Thoracic aorta endothelial cell (primary cell): Measurements from ENCODE around the gene SNX17. TPM values are rescaled to one million over a fixed set of nuclear protein-coding genes. Genes with fewer than 3 reads are reported as not detected.

Experiments used
- total RNA-seq: library from RNA; depleted of rRNA; stranded (reverse); fragments of >200 nt; gene quantifications from 2 replicates; pipeline ENCODE4 v1.2.3, GENCODE V29; 2012

SNX17 gene
- total RNA-seq: 106 and 126 TPM in 2 replicates

DNA sequence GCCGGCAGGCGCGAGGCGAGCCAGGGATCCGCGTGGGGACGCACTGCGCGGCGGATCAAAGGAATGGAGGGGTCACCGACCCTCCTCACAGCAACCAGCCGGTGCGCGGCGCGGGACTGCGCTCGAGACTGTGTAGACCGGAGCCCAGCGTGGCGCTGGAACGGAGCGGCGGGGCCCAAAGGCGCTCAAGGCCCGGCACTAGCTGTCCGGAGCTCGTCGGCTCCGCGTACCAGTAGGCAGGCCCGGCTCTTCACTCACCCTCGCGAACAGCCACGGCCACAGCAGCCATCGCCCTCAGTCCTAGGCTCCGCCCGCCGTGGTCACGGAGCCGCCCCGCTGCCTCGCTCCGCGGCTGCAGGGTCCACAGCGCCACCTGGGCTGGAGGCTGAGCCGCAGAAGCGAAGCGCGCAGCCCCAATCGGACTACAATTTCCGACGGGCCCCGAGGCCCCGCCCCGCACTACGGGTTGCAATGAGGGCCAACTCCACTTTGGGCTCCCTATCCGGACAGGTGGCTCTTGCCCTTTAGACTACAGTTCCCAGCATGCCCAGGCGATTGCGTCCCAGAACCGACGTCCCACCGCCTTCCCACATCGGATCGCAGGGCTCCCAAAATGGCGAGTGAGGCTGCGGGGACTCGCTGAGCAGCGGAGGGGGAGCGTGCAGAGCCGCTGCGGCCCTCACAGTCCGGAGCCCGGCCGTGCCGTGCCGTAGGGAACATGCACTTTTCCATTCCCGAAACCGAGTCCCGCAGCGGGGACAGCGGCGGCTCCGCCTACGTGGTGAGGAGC lies at the start of gene SNX17, which contains the start of gene EIF2B4:
Gene SNX17 (plus strand): TSS at position 591 of the 790 bp plus-strand sequence. CDS start 128 bp downstream, at position 719.
Gene EIF2B4 (minus strand): TSS at position 313 of the 790 bp plus-strand sequence. CDS start 24 bp downstream, at position 289.

GRCh38 chr2:27322766-27323595 lies 47.4 kb upstream of the SNX17 start, which contains the start of gene MPV17:
TSS of gene MPV17 (minus strand) at chr2:27323097. CDS start at chr2:27322517, 580 bp downstream.

DNA sequence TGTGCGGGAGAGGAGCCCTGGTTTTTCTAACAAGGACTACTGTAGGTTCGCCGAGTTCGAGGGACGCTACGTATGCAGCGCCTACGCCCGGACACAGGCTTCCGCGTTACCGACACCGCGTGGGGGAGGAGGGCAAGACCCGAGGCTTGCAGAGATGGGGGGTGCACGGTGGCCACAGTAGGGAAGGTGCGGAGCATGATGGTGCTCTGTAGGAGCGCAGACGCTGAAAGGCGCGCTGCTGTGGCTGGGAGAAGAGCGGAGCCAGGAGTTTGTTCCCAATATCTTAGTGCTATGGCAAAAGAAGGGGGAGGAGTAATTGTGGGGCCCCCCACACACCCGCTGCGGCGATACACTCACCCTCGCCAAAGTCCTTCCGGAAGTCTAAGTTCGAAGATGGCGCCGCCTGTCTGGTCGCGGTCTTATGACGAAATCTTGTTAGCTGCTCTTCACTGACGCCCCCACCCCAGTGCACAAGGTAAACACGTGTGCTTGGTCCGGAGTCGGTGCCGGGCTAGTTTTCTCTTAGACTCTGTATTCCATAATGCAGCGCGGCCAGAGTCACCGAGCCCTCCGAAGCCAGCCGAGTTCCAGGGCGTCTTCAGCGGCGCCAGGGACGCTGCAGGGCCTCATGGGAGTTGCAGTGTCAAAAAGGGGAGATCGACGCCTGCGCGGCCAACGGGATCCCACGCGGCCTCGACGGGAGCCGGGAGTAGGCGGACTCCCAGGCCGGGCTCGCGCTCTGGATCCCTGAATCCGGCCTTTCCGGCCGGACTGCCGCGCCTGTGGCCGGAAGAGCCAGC lies 13.8 kb upstream of the SNX17 start, which contains the start of gene GTF3C2:
Gene GTF3C2 (minus strand): TSS at position 383 of the 800 bp plus-strand sequence. CDS start 13,210 bp downstream, outside the sequence.

DNA sequence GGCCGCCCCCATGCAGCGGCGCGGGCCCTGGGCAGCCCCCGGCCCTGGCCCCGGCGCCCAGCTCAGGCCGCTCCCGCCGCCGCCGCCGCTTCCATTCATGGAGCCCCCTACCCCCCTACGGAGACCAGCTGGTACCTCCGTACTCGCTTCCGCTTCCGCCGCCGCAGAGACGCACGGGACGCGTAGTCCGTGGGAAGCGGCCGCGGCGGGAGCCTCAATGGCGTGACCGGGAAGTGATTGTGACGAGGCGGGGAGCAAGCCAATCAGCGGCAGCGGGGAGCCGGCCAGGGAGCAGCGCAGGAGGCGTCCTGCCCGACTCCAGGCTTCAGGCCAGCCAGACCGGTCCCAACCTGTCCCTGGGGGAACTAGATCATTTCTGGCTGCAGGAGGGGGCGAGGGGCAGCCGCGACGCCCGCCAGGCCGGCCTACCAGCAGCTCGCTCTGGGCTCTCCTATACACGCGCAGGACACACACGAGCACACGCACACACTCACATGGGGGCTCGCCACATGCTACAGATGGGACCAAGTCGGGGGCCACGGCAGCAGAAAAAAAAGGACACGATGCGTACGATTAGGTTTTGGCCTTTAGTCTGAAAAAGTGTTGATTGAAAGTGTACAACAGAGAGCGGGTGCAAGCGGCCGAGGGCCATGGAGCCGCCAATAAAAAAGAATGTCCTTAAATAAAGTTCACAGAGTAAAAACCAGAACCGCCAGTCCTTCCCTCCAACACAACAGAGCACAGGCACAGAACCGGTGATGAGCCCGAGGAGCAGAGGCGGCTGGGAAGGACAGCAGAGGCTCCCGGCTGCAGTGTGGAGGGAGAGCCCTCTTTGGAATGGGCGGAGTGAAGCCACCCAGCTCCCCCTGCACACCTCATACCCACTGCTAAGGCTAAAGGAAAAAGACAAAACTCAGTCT lies 10.5 kb downstream of the SNX17 start, which contains the start of gene ZNF513:
Gene ZNF513 (minus strand): TSS at position 109 of the 920 bp plus-strand sequence. CDS start 208 bp downstream, outside the sequence.

GRCh38 chr2:27409321-27410073 lies 39.1 kb downstream of the SNX17 start, which contains the start of gene PPM1G:
TSS of gene PPM1G (minus strand) at chr2:27409591. CDS start at chr2:27409422, 169 bp downstream.

Other genes with a start within 250 kb of the SNX17 start
- gene ABHD1, start 246.8 kb upstream of the SNX17 start, total RNA-seq: 0.13 TPM in 1 of 2 replicates, not detected in the other
- 38.4 and 42.0 TPM in 2 replicates for gene PREB, start 236.0 kb upstream of the SNX17 start, total RNA-seq
- gene PRR30, start 231.2 kb upstream of the SNX17 start, total RNA-seq: not detected in 2 replicates
- gene TCF23, start 221.6 kb upstream of the SNX17 start, total RNA-seq: not detected in 2 replicates
- gene ATRAID, start 158.6 kb upstream of the SNX17 start, total RNA-seq: 84.8 and 101 TPM in 2 replicates
- 41.8 and 50.3 TPM in 2 replicates for gene SLC5A6, start 158.3 kb upstream of the SNX17 start, total RNA-seq
- gene CAD, start 153.2 kb upstream of the SNX17 start, total RNA-seq: 46.7 and 70.7 TPM in 2 replicates
- 0.36 TPM in 1 of 2 replicates, not detected in the other for gene SLC30A3, start 107.6 kb upstream of the SNX17 start, total RNA-seq
- gene DNAJC5G, start 95.2 kb upstream of the SNX17 start, total RNA-seq: not detected in 2 replicates
- not detected in 2 replicates for gene TRIM54, start 88.2 kb upstream of the SNX17 start, total RNA-seq
- 0.13 and 0.36 TPM in 2 replicates for gene UCN, start 62.2 kb upstream of the SNX17 start, total RNA-seq
- gene MPV17, start 47.5 kb upstream of the SNX17 start, total RNA-seq: 52.3 and 60.1 TPM in 2 replicates
- 45.1 and 51.3 TPM in 2 replicates for gene GTF3C2, start 13.9 kb upstream of the SNX17 start, total RNA-seq
- gene EIF2B4, start 278 bp upstream of the SNX17 start, total RNA-seq: 32.6 and 34.1 TPM in 2 replicates
- gene ZNF513, start 10.1 kb downstream of the SNX17 start, total RNA-seq: 7.4 and 10.7 TPM in 2 replicates
- gene PPM1G, start 39.0 kb downstream of the SNX17 start, total RNA-seq: 133 and 134 TPM in 2 replicates
- 116 and 119 TPM in 2 replicates for gene NRBP1, start 58.0 kb downstream of the SNX17 start, total RNA-seq
- 0.53 and 0.57 TPM in 2 replicates for gene KRTCAP3, start 71.8 kb downstream of the SNX17 start, total RNA-seq
- gene IFT172, start 119.1 kb downstream of the SNX17 start, total RNA-seq: 25.4 and 25.9 TPM in 2 replicates
- gene FNDC4, start 124.6 kb downstream of the SNX17 start, total RNA-seq: 17.3 and 18.1 TPM in 2 replicates
- gene GCKR, start 126.2 kb downstream of the SNX17 start, total RNA-seq: 9.2 and 9.6 TPM in 2 replicates
- gene ZNF512, start 212.4 kb downstream of the SNX17 start, total RNA-seq: 61.0 and 66.8 TPM in 2 replicates